Neural crest cell (in vitro differentiated cells): ENCODE measurements around the gene LARP7. TPM values are rescaled to one million over a fixed set of nuclear protein-coding genes. Genes with fewer than 3 reads are reported as not detected.

Source experiments
- DNase-seq: peaks from one replicate; pipeline ENCODE4 v3.0.0; 2021; ENCODE audit warnings: low read depth, mixed read lengths, low spot score
- H3K27ac Mint-ChIP-seq: one replicate; pipeline ENCODE4 v1.8.0; 2021; ENCODE audit warnings: mild to moderate bottlenecking, mixed read lengths; ENCODE audit not compliant: unreplicated experiment
- H3K27me3 Mint-ChIP-seq: 2 replicates; pipeline ENCODE4 v1.8.0; 2021; ENCODE audit warnings: low read depth, mild to moderate bottlenecking, mixed read lengths
- H3K36me3 Mint-ChIP-seq: 2 replicates; pipeline ENCODE4 v1.8.0; 2021; ENCODE audit warnings: low read depth, mild to moderate bottlenecking, mixed read lengths
- H3K4me1 Mint-ChIP-seq: 2 replicates; pipeline ENCODE4 v1.8.0; 2021; ENCODE audit warnings: mixed read lengths
- H3K4me3 Mint-ChIP-seq: one replicate; pipeline ENCODE4 v1.8.0; 2021; ENCODE audit warnings: mild to moderate bottlenecking, mixed read lengths
- H3K9me3 Mint-ChIP-seq: 2 replicates; pipeline ENCODE4 v1.8.0; 2021; ENCODE audit warnings: mixed read lengths
- long read RNA-seq: library from polyadenylated mRNA; unstranded; transcript quantifications from one replicate; pipeline ENCODE4 v2.0.0, GENCODE V29; 2020
- total RNA-seq: library from RNA; stranded (reverse); gene quantifications from 2 replicates; pipeline ENCODE4 v1.2.1, GENCODE V29; 2021
- TF ChIP-seq, protein P1 (sequence below): fragments of 200-600 bp; sonication (generic); conservative IDR thresholded peaks from 2 replicates; pipeline ENCODE4 v1.5.0; 2021; ENCODE audit warnings: antibody characterized with exemption, mild to moderate bottlenecking

The LARP7 gene
- total RNA-seq = 50.0 and 52.6 TPM in 2 replicates
- long read RNA-seq, partial matches to known transcripts = 11 of 14 reads
- long read RNA-seq, other reads (novel, unspliced or antisense) = 1 of 14 reads

DNA sequence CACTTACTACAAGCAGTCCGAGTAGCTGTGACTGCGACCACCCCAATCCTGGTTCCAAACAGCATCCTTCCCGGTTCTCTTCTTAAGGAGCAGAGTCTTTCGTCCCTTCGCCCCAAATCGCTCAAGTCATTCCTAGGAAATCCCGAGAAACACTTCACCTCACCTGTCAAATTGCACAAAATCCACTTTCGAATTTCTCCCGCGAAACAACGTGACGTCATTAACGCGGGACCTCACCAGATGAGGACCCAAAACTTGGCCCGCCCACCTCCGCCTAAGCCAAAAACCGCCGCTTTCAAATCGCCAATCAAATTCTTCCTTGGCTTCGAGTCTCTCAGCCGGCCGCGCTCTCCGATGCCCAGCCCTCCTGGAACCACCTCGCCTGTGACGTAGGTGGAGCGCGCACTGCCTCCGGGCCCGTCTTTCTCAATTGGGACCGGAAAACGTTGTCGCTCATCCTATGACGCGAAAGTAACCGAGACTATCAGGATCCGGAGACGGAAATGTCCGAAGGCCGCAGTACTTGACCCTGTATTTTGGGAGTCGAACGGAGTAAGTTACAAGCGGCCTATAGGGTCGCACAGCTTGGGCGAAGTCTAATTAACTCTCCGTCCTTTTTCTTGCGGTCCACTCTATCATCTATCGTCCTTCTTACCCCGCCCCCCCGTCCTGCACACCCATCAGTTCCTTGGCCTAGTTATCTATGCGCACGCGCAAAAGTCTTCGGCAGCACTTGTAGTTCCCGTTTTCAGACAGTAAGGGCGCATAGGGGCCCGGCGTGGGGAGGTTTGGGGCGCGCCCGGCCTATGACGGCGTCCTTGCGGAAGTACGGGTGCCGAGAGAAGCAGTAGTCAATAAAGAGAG lies at the start of gene LARP7, which contains the start of gene ZGRF1:
Gene LARP7, plus strand, starts transcription at position 456 of the 864 bp plus-strand sequence. CDS start 7,527 bp downstream, outside the sequence.
Gene ZGRF1, minus strand, starts transcription at position 222 of the 864 bp plus-strand sequence. CDS start 3,733 bp downstream, outside the sequence.
- H3K4me3 Mint-ChIP-seq = no peak within 1 kb of the TSS
- H3K4me1 Mint-ChIP-seq = peaks cover 16% of the 10 kb centered on the region
- H3K27ac Mint-ChIP-seq = no peak within 1 kb of the TSS
- no peaks in the 10 kb centered on the region for H3K27me3 Mint-ChIP-seq
- no peaks in the 10 kb centered on the region for H3K9me3 Mint-ChIP-seq
- peak; percentile 96 for DNase-seq
- TF ChIP-seq, protein P1, sequence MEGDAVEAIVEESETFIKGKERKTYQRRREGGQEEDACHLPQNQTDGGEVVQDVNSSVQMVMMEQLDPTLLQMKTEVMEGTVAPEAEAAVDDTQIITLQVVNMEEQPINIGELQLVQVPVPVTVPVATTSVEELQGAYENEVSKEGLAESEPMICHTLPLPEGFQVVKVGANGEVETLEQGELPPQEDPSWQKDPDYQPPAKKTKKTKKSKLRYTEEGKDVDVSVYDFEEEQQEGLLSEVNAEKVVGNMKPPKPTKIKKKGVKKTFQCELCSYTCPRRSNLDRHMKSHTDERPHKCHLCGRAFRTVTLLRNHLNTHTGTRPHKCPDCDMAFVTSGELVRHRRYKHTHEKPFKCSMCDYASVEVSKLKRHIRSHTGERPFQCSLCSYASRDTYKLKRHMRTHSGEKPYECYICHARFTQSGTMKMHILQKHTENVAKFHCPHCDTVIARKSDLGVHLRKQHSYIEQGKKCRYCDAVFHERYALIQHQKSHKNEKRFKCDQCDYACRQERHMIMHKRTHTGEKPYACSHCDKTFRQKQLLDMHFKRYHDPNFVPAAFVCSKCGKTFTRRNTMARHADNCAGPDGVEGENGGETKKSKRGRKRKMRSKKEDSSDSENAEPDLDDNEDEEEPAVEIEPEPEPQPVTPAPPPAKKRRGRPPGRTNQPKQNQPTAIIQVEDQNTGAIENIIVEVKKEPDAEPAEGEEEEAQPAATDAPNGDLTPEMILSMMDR = peak; percentile 80
- H3K36me3 Mint-ChIP-seq = no peaks in the 10 kb centered on the region

DNA sequence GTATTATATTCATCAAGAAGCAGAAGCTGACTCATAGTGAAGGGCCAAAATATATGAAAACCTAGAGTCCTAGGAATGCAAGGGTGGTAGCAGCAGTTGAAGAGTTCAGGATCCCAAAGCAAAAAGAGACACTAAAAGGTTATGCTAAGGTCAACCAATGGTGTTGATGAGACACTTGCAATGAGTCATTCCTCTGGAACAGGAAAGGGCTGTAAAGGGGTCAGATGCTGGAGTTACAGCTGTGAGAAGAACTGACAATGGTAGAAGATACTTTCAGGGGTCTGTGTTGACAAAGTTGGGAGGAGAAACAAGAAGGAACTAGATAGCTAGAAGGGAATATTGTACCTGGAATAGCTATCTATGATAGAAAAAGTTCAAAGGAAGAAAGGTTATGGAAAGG lies 47.7 kb upstream of the LARP7 start:
- DNase-seq = no peak
- TF ChIP-seq, protein P1 = no peak
- no peaks in the 10 kb centered on the region for H3K27me3 Mint-ChIP-seq
- H3K36me3 Mint-ChIP-seq = peaks cover 22% of the 10 kb centered on the region
- no peak overlapping the region for H3K4me3 Mint-ChIP-seq
- peaks cover 4% of the 10 kb centered on the region for H3K4me1 Mint-ChIP-seq
- H3K9me3 Mint-ChIP-seq = no peaks in the 10 kb centered on the region
- H3K27ac Mint-ChIP-seq = no peak overlapping the region

DNA sequence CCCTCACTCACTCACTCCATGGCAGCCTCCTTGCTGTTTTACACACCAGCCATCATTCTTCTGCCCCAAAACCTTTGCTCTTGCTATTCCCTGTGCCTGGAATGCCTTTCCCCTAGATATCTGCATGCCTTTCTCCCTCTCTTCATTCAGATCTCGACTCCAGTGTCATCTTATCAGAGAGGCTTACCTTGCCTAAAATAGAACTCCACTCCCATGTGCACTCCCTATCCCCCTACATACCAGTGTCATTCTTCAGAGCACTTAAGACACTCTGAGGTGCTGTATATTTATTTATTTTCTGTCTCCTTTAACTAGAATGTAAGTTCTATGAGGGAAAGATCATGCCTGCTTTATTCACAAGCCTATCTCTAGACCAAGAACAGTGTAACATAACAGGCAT lies 45.4 kb upstream of the LARP7 start:
- H3K4me1 Mint-ChIP-seq = peaks cover 4% of the 10 kb centered on the region
- DNase-seq = no peak
- no peaks in the 10 kb centered on the region for H3K9me3 Mint-ChIP-seq
- no peak overlapping the region for H3K27ac Mint-ChIP-seq
- H3K27me3 Mint-ChIP-seq = no peaks in the 10 kb centered on the region
- peaks cover 18% of the 10 kb centered on the region for H3K36me3 Mint-ChIP-seq
- TF ChIP-seq, protein P1 = no peak
- H3K4me3 Mint-ChIP-seq = no peak overlapping the region

DNA sequence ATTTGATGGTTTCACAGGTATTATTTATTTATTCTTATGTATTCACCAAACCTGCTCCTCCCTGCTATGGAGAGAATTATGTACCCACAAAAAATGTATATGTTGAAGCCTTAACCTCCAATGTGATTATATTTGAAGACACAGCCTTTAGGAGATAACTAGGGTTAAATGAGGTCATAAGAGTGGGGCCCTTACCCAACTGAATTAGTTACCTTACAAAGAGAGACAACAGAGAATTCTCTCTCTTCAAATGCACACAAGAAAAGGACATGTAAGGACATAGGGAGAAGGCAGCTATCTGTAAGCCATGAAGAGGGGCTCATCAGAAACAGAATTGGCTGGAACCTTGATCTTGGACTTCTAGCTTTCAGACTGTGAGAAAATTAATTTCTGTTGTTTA lies 44.2 kb upstream of the LARP7 start:
- Mint-ChIP-seq H3K27me3 (no peaks in the 10 kb centered on the region), H3K4me3 (no peak overlapping the region), H3K4me1 (peaks cover 4% of the 10 kb centered on the region), H3K36me3 (peaks cover 18% of the 10 kb centered on the region), H3K9me3 (no peaks in the 10 kb centered on the region), H3K27ac (no peak overlapping the region)
- TF ChIP-seq, protein P1 = no peak
- DNase-seq = no peak

DNA sequence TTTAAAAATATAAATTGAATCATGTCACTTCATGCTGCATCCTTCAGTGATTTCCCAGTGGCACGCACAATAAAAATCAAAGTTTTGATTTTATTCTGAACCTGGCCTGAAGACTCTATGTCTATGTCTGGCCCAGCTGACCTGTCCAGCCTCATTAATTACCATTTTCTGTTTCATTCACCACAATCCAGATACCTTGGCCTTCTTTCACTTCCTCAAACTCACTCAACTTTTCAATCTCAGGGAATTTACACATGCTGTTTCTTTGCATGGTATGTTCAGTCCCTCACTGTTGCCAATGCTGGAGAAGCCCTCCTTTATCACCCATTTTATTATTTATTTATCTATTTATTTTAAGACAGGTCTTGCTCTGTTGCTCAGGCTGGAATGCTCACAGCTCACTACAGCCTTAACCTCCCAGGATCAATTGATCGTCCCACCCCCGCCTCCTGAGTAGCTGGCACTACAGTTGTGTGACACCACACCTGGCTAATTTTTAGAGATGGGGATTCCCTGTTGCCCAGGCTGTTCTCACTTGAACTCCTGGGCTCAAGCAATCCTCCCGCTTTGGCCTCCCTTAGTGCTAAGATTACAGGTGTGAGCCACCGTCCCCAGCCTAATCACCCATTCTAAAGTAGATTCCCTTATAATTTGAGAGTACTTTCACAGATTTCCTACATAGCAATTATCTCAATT lies 43.4 kb upstream of the LARP7 start:
- no peak for DNase-seq
- Mint-ChIP-seq H3K27me3 (no peaks in the 10 kb centered on the region), H3K36me3 (peaks cover 18% of the 10 kb centered on the region), H3K9me3 (no peaks in the 10 kb centered on the region), H3K27ac (no peak overlapping the region), H3K4me3 (no peak overlapping the region), H3K4me1 (peaks cover 4% of the 10 kb centered on the region)
- TF ChIP-seq, protein P1 = no peak
